Dermis microvascular lymphatic vessel endothelial cell (primary cell): Measurements from ENCODE around the gene COG4. TPM values are rescaled to one million over a fixed set of nuclear protein-coding genes. Genes with fewer than 3 reads are reported as not detected.

Experiments
- DNase-seq, 2 donors: peaks; one replicate each; pipeline versions ENCODE4 v3.0.0 to v3.0.0-alpha.2; 2010; ENCODE audit warnings: low read depth in 2 of 2
- total RNA-seq: library from RNA; depleted of rRNA; stranded (reverse); fragments of >200 nt; gene quantifications from 2 replicates; pipeline ENCODE4 v1.2.1, GENCODE V29; 2014

COG4 gene
- total RNA-seq, 1 donor from 2014 or later = 63.2 TPM

DNA sequence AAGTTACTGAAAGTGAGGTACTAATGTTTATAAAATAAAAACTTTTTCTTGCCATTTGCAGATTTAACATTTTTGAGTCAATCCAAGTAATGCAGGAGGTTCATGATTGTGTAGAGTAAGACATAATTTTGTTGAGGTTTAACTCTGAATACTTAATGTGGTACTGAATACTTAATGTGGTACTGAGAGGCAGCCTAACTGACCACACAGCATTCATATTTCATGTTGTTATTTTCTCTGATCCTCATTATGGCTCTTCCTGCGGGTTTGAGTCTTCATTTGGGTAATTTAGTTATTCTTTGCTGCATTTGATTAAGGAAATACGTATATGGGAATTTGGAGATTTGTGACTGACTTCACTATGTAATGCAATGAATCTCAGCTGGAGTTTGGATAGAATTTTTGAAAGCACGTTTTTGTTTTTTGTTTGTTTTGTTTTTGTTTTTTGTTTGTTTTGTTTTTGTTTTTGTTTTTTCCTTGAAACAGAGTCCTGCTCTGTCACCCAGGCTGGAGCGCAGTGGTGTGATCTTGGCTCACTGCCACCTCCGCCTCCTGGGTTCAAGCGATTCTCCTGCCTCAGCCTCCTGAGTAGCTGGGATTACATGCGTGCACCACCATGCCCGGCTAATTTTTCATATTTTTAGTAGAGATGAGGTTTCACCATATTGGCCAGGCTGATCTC lies 4.1 kb upstream of the COG4 start:
- no peak for DNase-seq

DNA sequence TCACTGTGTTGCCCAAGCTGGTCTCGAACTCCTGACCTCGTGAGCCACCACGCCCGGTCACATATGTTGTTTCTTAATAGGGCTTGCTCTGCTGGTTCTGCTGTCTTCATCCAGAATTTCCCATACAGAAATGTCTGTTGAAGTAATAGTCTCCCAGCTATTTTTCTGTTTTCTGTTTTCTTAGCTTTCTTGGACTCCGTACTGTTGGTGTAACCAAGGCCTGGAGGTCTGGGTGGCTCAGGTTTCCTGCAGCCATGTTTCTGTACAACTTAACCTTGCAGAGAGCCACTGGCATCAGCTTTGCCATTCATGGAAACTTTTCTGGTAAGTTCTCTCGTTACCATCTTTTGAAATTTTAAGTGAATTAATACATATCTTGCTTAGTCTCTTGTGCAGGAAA lies 3.0 kb upstream of the COG4 start:
- DNase-seq = no peak

DNA sequence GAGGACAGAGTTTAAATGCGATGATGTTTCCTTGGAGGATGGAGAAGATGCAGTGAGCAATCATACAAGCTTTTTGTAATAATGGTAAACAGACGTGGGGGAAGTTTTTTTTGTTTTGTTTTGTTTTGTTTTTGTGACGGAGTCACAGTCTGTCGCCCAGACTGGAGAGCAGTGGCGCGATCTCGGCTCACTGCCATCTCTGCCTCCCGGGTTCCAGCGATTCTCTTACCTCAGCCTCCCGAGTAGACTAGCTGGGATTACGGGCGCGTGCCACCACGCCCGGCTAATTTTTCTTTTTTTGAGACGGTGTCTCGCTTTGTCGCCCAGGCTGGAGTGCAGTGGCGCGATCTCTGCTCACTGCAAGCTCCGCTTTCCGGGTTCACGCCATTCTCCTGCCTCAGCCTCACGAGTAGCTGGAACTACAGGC lies 1.1 kb upstream of the COG4 start:
- DNase-seq = peak in 1 of 2 donors; percentile 38

DNA sequence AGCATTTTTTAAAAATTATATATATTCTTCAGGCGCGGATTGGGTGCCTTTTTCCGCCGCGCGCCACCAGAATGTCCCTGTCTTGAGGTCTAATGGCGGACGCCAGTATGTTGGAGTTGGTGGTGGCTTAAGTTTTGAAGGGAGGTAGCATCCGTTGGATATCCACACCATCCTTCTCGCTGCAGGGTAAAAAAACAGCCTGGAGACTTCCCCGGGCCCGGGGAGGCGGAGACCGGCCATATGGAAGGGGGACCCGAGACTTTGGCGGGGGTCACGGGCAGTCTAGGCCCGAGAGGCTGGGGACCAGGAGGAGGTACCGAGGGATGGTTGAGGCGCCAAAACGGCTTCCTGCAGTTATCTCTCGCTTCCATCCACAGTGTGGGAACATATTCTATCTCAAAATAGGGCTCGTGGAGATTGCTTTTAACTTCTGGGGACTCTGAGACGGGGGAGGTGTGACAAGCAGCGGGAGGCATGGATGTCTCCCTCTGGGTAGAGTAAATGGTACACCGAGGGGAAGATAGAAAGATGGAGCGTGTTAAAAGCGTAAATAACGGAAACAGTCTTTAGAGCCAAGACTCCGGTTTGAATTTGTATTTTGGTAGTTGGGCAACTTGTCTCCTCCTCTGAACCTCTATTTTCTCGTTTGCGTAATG lies 517 bp upstream of the COG4 start, which contains the start of gene SF3B3:
Gene SF3B3 (plus strand): TSS at position 74 of the 656 bp plus-strand sequence. CDS start 2,841 bp downstream, outside the sequence.
- DNase-seq = no peak

DNA sequence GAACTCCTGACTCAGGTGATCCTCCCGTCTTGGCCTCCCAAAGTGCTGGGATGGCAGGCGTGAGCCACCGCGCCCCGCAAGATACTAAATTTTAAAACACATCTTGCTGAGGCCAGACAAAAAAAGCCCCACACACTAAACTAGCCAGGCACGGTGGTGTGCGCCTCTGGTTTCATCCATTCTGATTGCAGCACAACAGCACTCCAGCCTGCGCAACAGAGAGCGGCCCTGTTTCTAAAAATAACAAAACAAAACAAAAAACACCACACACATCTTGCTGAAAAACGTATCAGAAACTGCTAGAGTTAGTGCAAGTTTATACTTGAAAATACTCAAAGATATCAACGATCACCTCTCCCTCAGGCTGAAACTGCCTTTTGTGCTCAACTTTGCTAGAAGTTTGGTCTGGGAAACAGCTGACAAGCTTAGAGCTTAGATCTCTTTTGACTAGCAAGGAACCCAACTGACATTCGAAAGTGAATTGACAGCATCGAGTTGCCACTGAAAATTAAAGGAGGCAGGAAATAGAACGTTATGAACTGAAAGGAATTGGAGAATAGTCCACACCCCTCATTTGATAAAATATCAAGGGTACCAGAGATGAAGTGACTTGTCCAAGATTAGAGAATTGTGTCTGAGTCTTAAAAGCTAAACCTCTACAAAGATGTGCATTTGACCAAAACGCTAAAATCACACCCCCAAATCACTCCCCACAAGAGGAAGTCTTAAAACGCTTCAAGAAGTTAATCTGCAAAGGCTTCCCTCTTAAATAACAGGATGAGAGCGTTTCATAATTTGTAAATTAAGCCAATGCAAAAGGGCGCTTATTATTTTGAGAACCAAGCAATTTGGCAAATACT lies 908 bp downstream of the COG4 start:
- DNase-seq = no peak

DNA sequence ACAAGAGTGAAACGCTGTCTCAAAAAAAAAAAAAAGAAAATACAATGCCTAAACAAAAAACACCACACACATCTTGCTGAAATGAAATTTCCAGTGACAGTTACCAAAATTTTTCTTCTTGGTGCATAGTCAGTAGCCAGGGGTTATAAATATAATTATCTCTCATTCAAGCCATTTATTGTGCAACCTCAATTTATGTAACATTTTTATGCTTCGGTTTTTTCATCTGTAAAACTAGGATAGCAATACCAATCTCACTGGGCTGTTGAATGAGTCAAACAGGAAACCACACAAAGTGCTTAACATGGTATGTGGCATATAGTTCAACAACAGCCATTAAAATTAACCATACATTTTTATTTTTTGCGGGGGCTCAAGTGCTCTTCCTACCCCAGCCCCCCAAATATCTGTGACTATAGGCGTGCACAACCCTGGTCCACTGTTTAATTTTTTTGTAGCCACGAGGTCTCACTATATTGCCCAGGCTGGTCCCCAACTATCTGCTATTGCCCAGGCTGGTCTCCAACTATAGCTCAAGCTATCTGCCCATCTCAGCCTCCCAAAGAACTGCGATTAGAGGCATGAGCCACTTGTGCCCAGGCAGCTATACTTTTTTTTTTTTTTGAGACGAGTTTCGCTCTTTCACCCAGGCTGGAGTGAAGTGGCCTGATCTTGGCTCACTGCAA lies 2.6 kb downstream of the COG4 start:
- DNase-seq = peak in 1 of 2 donors; percentile 34

DNA sequence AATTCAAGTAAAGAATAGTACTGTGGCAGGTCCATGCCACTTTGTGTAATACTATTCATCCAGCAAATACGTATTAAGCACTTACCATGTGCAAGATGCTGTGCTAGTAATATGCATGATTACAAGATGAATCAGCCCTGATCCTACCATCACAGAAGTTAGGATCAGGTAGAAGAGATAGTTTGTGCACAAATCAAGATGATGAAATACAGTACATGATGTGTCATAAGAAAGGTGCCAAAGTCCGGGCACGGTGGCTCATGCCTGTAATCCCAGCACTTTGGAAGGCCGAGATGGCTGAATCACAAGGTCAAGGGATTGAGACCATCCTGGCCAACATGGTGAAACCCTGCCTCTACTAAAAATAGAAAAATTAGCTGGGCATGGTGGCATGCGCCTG lies 10.9 kb downstream of the COG4 start:
- no peak for DNase-seq

DNA sequence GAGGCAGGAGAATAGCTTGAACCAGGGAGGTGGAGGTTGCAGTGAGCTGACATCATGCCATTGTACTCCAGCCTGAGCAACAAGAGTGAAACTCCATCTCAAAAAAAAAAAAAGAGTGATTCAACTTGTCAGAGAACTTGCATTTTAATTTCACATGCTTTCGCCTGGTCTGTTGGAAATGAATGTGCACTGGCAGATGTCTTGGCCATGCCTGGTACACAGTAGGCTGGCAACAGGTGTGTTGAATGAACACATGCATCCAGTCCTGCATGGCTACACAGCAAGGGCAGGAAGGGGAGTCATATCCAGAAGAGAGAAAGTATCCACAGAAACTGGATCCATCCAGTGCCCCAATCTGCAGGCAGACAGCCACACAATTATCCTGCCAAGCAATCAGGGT lies 11.5 kb downstream of the COG4 start:
- no peak for DNase-seq

DNA sequence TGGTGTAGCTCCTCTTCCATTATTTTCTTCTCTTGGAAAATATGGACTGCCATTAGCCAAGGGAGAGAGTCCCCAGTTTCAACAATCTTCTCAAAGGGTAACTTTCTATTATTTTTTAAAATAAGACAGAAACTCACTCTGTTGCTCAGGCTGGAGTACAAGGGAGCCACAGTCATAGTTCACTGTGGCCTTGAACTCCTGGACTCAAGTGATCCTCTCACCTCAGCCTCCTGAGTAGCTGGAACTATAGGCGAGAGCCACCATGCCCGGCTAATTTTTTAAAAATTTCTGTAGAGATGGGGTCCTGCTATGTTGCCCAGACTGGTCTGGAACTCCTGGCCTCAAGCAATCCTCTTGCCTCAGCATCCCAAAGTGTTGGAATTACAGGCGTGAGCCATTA lies 13.1 kb downstream of the COG4 start:
- DNase-seq = no peak

DNA sequence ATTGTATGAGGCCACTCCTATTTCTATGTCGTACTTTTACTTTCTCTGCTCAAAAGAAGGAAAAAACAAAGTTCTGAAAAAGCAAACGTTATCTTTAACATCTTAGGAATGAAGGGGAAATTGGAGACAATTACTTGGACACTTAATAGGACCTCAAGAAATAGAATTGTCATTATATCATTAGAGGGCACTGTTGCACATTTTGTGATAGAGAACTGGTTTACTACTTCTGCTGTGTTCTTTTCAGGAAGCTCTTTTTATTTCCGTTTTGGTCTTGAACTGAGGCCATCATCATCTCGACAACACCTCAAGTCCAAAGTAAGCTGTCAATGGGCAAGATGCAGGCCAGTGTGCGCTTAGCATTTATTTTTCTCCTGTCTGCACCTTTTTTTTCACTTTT lies 14.6 kb downstream of the COG4 start:
- DNase-seq = peak in 1 of 2 donors; percentile 57

DNA sequence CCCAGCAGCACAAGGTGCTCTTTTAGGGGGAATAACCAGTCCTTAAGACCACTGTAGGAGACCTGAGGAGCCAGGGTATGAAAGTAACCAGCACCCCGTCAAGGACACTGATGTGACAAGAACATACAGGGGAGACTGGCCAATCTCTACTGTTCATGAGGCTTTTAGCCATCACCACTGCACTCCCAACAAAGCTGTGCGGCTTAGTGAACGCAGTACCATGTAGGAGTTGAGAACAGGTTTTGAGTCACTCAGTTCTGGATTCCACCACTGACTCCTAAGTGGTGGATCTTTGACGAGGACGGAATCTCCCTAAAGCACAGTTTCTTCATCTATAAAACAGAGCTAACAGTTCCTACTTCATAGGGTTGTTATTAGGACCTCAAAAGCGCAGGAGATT lies 26.8 kb downstream of the COG4 start:
- no peak for DNase-seq

DNA sequence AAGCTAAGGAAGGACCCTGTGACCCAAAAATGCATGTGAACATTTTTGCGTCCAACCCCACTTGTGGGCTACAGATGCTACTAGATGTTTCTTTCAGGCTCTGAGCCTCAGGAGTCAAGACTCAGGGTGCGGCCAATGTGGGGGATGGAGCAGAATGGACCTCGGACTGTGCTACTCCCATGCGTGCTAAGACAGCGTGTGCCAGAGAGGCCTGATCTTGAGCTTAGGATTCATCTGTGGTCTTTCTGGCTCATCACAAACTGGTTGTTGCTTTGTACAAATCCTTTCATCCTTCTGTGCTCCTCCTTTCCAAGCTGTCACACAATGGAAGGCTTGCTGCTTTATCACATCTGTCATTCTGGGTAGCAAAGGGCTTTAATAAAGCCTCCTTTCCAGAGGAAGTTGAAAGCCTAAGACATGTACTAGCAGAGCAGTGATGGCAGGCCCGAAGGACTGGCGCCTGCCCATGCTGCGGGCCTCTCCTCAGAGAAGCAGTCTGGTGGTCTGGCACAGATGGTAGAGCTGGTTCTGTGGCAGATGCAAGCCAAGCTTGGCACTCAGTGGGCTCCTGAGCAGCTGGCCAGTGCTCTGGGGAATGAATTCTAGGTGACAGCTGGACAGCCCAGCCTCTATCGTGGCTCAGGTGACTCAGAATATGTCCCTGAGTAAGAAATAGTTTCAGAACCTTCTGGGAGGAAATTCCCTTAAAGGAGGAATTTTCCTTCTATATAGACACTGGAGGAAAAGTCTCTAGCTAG lies 27.8 kb downstream of the COG4 start:
- no peak for DNase-seq

DNA sequence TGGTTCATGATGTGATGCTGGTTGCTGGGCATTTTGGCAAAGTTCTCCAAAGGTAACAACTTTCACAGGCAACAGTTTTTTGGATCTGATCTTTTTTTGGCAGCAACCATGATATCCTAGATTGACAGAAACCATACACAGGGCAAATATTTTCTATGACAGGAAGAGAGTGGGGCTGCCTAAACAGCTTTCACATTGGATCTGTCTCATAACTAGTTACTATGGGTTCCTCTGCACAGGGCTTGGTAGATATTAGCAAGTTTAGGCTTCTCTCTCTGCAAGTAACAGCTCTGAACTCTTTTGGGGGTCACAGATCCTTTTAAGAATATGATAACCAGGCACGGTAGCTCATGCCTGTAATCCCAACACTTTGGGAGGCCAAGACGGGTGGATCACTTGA lies 28.6 kb downstream of the COG4 start:
- DNase-seq = no peak

DNA sequence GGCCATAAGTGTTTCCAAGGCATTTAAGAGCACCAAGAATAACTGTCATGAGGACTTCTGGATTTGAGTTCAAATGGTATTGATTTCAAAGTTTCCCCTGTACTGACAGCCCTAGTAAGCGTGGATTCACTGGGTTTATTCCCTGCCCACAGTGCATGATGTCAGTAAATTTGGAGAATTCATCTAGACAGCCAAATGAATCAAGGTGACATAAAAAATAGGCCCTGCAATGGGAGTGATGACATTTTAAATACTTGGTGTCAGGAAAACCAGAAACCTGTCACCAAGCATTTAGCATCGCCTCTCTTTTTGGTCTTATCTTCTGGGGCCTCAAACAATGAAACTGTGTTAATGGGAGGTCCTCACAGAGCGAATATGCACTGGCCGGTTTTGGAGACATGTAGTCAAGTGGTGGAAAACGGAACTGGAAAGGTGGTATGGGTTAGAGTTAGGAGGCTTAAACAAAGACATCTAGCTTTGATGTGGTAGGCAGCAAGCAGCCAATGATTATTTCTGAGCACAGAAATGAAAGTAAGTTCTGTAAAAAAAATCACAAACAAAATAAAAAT lies 29.1 kb downstream of the COG4 start:
- no peak for DNase-seq

DNA sequence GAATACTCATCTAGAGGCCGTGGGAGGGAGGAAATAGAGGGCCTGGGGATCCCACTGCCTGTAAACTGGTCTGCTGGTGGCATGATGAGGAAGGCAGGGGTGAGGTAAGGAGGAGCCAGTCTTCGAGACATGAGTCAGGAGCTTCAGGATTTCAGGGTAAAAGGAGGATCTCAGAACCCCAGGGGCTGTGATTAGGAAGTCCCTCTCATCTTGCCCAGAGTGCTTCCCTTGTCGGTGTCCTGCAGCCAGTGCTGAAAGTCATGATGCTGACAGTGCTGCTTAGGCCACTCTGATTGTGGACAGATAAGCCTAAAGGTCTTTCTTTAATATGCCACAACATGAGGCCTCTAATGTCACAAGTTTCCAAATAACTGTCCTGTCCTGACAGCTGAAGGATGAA lies 29.6 kb downstream of the COG4 start:
- DNase-seq = no peak

DNA sequence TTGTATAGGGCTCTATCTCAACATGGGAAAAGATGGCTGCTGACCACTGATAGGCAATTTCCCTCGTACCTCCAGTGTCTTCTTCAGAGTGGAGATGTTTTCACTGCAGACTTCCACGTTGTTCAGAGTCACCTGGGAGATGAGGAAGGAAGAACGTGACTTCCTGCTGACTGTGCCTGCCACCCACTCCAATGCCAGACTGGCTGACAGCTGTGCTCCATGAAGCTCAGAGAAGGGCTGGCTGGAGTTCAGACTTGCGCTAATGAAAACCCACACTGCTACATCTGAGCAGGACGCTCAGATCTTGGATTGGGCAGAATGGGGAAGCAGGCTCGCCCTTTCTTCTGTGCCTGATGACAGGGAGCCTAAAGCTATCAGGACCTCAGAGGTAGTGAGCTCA lies 33.1 kb downstream of the COG4 start:
- DNase-seq = peak; percentile 36 to 38

DNA sequence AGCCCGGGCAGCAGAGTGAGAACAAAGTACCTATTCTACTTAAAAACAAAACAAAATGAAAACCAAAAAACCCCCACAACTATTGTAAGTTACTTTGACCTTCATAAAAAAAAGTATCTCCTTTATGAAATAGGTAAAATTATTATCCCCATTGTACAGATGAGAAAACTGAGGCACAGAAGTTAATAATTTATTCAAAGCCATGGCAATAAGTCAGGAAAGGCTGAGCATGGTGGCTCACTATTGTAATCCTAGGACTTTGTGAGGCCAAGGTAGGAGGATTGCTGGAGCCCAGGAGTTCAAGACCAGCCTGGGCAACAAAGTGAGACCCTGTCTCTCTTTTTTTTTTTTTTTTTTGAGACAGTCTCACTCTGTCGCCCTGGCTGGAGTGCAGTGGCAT lies 38.5 kb downstream of the COG4 start:
- DNase-seq = no peak

DNA sequence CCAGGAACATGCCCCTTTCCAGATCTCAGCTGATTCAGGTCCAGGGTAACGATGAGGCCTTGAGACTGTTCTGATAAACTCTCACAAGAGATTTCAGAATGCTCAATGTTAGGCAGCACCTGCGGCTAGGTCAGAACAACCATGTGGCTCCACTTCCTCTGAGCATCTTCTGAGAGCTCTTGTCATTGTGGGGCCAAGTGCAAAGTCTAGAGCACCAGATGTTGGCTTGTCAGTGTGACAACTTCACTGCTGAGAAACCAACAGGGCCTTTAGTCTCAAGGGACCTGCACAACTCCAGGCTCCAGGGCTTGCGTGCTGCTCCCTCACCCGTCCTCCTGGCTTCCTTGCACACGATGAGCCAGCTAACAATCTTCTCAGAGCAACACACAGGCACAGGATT lies 39.9 kb downstream of the COG4 start:
- DNase-seq = no peak

DNA sequence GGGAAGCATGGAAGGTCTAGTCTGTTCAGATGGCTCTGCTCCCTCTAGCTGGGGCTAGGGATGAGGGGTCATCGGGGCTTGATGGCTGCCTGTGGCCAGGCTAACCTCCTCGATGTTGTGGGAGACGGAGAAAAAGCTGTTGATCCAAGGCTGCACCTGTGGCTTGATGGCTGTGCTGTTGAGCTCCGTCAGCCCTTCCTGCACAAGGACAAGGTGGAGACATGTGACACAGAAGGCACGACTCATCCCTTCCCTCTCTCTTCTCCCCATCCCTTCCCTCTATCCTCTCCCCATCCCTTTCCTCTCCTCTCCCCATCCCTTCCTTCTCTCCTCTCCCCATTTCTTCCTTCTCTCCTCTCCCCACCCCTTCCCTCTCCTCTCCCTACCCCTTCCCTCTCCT lies 40.7 kb downstream of the COG4 start:
- no peak for DNase-seq

DNA sequence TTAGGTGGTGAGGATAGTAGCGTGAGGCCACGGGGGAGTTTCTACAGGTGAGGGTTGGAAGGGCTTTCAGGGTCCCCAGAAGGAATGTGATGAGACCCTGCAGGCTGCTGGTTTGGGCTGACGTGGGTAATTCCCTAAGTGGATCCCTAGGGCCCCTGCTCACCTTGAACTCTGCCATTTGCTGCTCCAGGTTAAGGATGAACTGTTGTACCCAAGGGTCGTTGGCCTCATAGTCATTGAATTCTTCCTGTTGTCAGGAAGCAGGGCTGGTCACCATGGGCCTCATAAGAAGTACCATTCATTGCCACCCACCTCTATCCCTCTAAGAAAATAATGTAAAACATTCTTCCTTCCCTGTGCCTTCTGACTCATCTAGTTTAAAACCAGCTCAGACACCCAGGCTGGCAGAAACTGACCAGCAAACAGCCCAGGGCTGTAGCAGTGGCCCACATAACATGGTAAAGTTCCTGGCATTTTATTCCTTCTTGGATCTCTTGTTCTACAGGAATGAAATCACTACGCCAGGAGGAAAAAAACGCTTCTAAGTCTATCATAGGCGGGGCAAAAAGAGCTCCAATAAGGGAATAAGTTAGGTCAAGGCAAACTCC lies 41.3 kb downstream of the COG4 start:
- no peak for DNase-seq
